Fibroblast of skin of right quadriceps (primary cell): ENCODE measurements around the gene RELT.

ENCODE experiments used
- DNase-seq: peaks from one replicate; pipeline ENCODE4 v3.0.0-alpha.2; 2013

Gene RELT

GRCh38 chr11:73347067-73347466 is 29.1 kb upstream of the RELT start:
- no peak for DNase-seq

- DNase-seq = no peak
Measured at GRCh38 chr11:73348838-73349237, 27.4 kb upstream of the RELT start.

- DNase-seq = no peak
Measured at GRCh38 chr11:73349633-73350032, 26.6 kb upstream of the RELT start.

GRCh38 chr11:73350908-73351636 is 25.1 kb upstream of the RELT start:
- DNase-seq = peak; percentile 68

- DNase-seq = no peak
Measured at GRCh38 chr11:73353422-73353821, 22.8 kb upstream of the RELT start.

- DNase-seq = no peak
Measured at GRCh38 chr11:73355109-73355508, 21.1 kb upstream of the RELT start.

- DNase-seq = no peak
Measured at GRCh38 chr11:73356979-73357860, 19.0 kb upstream of the RELT start.

- no peak for DNase-seq
Measured at GRCh38 chr11:73358071-73358470, 18.1 kb upstream of the RELT start.

GRCh38 chr11:73359341-73359740 is 16.9 kb upstream of the RELT start:
- no peak for DNase-seq

- DNase-seq = peak; percentile 26
Measured at GRCh38 chr11:73359930-73360742, 16.1 kb upstream of the RELT start.

- DNase-seq = no peak
Measured at GRCh38 chr11:73360743-73361369, 15.3 kb upstream of the RELT start.

GRCh38 chr11:73361953-73362776 is 14.0 kb upstream of the RELT start:
- DNase-seq = no peak

GRCh38 chr11:73363147-73363546 is 13.1 kb upstream of the RELT start:
- no peak for DNase-seq

- DNase-seq = no peak
Measured at GRCh38 chr11:73365352-73366264, 10.6 kb upstream of the RELT start.

GRCh38 chr11:73366265-73366610 is 10.0 kb upstream of the RELT start:
- no peak for DNase-seq

- DNase-seq = no peak
Measured at GRCh38 chr11:73366953-73367352, 9.2 kb upstream of the RELT start.

GRCh38 chr11:73367482-73368024 is 8.6 kb upstream of the RELT start:
- DNase-seq = no peak

GRCh38 chr11:73372375-73372993 is 3.7 kb upstream of the RELT start:
- no peak for DNase-seq

GRCh38 chr11:73374151-73374550 is 2.0 kb upstream of the RELT start:
- DNase-seq = peak; percentile 31

GRCh38 chr11:73375830-73376159 is 404 bp upstream of the RELT start:
- DNase-seq = no peak
